Retinal pigment epithelial cell (primary cell): ENCODE data around the gene GCN1.

Experiments used
- DNase-seq: peaks from one replicate; pipeline ENCODE4 v3.0.0-alpha.2; 2010; ENCODE audit warnings: low read depth
- H3K4me3 ChIP-seq: 2 replicates; pipeline ENCODE4 v1.5.1; 2011; ENCODE audit warnings: mild to moderate bottlenecking, low read length, control low read depth, moderate library complexity
- CTCF ChIP-seq: conservative IDR thresholded peaks from 2 replicates; pipeline ENCODE4 v1.5.1; 2011; ENCODE audit warnings: low read depth, low read length, control low read depth, inconsistent platforms

Gene GCN1

GRCh38 chr12:120085920-120086645 is 108.4 kb downstream of the GCN1 start:
- no peak for TF ChIP-seq CTCF
- DNase-seq = no peak
- H3K4me3 ChIP-seq = no peak overlapping the region

DNA sequence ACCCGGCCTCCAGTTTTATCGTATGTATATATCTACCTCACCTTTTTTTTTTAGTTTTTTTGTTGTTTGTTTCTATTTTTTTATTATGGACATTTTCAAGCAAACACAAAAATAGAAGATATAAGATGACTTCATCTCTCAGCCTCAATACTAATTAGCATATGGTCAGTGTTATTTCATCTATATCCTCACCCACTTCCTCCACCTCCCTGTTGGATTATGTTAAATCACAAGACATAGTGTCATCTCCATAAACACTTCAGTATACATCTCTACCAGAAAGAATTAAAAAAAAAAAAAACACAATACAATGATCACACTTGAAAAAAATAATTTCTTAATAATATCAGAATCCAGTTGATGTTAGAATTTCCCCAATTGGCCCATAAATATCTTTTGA is 112.9 kb downstream of the GCN1 start:
- no peak for TF ChIP-seq CTCF
- H3K4me3 ChIP-seq = no peak overlapping the region
- no peak for DNase-seq

GRCh38 chr12:120079411-120080400 is 114.8 kb downstream of the GCN1 start:
- DNase-seq = no peak
- no peak overlapping the region for H3K4me3 ChIP-seq
- TF ChIP-seq CTCF = no peak

DNA sequence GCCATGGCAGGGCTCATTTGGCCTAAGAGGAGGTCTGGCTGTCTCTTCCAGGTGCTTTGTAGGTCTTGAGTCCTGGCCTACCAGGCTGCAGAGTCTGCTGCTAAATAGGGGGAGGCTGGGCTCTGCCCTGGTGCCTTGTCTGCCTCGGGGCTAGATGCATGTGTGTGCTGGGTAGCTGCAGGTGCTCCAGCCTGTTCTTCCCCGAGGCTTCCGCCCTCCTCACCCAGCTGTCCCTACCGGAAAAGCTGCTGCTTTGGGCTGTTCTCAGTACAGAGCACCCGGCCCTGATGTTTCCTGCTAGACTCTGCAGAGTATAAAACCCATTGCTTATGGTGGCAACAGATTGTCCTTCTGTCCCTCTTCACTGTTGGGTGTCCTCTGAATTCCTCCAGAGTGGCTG is 115.6 kb downstream of the GCN1 start:
- no peak for DNase-seq
- H3K4me3 ChIP-seq = no peak overlapping the region
- no peak for TF ChIP-seq CTCF

GRCh38 chr12:120077260-120077659 is 117.3 kb downstream of the GCN1 start:
- no peak for TF ChIP-seq CTCF
- H3K4me3 ChIP-seq = no peak overlapping the region
- DNase-seq = no peak
